Measurements from ENCODE around the gene VWA3A. TPM values are rescaled to one million over a fixed set of nuclear protein-coding genes. Genes with fewer than 3 reads are reported as not detected.
"Not testable (repeated sequence)": the region's sequence is repeated elsewhere in the genome, so short reads cannot be mapped to it uniquely, and the experiment has no call there.

Gene VWA3A
- polyA plus RNA-seq, 1 donor: 0.06 TPM

DNA sequence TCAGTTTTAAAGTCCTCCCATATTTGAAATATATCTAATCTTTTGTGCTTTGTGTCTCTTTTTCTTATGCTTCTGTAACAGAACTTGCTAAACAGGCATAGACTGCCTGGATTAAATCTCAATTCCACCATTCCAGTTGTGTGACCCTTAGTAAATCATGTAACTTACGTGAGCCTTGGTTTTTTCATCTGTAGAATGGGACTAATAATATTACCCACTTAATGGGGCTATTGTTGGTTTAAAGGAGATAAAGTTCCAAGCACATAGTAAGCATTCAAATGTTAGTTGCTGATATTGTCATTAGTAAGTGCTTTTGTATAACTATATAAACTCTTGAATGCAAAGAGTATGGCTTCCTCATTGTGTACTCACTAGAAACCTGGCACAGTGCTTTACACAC is 5.9 kb upstream of the VWA3A start:
- no peak for DNase-seq

DNA sequence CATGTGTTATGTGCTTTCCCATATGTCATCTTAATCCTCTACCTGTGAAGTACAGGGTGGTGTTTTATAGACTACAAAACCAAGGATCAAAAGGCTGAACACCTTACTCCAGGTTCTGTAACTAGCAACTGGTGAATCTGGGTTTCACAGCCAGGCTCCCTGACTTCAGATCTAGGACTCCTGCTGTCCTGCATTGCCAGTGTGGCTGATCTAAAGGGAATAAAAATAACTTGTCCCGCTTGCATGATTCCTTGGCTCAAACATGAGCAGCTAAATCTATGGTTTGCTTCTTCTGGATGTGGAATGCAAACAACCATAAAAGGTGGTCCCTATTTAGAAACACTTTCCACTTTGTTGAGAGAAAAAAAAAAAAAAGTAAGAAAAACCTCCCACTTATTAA is 3.7 kb upstream of the VWA3A start:
- no peak for DNase-seq

- no peak for DNase-seq
Observed at GRCh38 chr16:22089910-22090309, 2.4 kb upstream of the VWA3A start.

DNA sequence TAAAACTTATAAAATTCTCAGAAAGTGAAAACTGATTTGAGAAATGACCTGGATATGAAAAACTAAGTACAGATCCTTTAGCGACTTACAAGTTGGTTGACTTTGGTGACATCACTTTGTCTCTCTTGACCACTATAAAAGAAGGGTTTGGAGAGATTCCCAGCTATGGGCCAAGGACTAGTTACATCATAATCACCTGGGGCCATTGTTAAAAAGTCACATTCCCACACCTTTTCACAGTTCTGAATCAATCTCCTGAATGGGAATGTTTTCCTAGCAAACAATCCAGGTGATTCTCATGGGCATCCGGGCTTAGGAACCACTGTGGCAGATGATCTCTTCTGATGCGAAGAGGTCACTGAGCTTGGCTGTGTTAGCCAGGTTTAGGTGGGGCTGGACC is 620 bp upstream of the VWA3A start:
- no peak for DNase-seq

DNA sequence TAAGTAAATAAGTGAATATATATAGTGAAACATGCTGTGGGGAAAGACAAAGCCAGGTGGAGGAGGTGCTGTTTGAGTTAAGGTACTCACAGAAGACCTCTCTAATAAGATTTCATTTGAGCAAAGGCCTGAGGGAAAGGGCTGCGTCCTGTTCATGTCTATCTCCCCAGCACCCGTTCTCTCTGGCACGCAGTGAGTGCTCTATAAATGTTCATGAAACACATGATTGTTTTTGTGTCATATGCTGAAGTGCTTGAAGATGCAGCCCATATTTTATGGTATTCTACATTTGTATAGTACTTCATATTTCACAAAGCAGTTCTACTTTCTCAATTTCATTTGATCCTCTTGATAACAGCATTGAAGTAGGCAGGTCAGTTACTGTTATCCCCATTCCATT is 990 bp downstream of the VWA3A start:
- DNase-seq: no peak

DNA sequence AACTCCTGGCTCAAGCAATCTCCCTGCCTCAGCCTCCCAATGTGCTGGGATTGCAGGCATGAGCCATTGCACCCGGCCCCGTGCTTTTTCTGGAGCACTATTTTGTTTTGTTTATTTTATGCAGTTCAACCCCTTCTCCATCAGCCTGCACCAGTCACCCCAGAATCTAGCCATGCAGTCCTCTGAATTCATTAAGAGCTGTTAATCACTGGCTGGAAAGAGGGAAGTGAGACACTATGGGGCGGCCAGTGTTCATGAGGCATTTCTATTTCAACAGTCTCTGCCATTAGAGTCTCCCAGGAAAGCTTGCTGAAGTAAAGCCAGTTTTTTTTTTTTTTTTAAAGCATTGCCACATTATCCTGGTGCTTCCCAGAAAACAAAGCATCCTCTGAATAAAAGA is 1.7 kb downstream of the VWA3A start:
- no peak for DNase-seq

- DNase-seq: peak; percentile 21
Observed at GRCh38 chr16:22098405-22099255, 6.3 kb downstream of the VWA3A start.

DNA sequence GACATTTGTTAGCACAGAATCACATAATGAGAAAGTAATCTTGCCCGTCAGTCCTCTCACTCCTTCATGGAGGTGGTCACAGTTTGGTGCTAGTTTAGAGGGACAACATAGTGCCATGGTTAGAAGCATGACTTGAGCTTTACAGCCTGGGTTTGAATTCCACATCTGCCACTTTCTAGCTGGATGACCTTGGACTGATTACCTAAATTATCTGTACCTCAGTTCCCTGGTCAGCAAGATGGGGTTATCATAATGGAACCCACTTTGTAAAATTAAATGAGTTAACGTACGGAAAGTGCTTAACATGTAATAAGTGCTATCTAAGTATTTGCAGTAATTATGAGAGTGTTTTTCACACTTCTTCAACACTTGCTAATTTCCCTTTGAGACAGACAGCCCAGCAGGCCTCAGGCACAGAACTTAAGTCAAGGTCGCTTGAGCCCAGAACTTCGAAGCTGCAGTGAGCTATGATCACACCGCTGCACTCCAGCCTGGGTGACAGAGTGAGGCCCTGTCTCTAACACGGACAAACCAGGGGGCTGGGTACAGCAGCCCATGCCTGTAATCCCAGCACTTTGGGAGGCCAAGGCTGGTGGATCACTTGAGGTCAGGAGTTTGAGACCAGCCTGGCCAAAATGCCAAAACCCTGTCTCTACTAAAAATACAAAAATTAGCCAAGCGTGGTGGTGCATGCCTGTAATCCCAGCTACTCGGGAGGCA is 7.1 kb downstream of the VWA3A start:
- no peak for DNase-seq

GRCh38 chr16:22103441-22103840 is 11.1 kb downstream of the VWA3A start:
- no peak for DNase-seq

DNA sequence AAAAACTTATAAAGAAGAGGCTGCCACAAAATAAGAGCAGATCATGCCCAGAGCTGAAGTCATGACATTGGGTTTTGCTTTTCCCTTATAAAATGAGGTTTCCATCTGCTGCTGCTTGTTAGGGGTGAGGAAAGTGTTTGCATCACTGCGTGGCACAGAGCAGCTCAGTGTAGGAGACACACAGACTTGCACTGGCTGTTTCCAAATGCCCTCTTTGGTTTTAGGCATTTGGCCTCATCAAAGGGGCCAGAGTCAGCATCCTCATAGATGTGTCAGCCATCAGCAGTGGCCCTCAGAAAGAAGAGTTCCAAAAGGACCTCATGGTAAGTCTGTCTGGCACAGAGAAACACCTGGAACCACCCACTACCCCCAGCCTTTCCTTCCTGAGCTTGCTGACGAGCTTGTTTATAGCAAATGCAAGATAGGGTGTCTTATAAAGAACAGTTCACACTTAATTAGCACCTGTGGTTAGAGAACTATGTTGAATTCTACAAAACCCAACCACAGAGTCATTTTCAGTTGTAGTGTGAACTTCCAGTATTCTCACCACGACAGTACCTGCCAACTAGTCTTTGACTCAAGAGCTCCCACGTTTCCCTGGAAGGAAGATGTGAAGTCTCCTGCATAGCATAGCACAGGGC is 17.0 kb downstream of the VWA3A start:
- DNase-seq: no peak

GRCh38 chr16:22111629-22112028 is 19.3 kb downstream of the VWA3A start:
- not testable (repeated sequence) for DNase-seq

- DNase-seq: no peak
Observed at GRCh38 chr16:22116095-22116700, 23.9 kb downstream of the VWA3A start.

DNA sequence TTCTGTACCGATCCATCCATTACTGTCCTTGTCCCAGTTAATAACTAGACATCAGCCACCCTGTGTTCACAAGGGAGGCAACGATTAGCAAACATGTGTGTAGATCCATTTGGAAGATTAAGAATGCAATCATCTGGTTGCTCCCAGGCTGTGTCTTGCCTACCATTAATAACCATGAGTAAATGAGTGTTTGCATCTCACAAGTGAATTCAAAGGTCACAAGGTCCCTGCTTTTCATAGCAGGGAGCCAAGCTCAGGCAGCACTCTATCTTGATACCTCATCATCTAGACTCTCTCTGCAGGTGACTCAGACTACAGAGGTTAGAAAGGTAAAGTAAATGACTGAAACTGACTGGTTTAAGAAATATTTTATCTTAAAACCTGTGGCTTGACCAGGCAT is 25.3 kb downstream of the VWA3A start:
- no peak for DNase-seq

- DNase-seq: no peak
Observed at GRCh38 chr16:22120440-22120839, 28.1 kb downstream of the VWA3A start.

DNA sequence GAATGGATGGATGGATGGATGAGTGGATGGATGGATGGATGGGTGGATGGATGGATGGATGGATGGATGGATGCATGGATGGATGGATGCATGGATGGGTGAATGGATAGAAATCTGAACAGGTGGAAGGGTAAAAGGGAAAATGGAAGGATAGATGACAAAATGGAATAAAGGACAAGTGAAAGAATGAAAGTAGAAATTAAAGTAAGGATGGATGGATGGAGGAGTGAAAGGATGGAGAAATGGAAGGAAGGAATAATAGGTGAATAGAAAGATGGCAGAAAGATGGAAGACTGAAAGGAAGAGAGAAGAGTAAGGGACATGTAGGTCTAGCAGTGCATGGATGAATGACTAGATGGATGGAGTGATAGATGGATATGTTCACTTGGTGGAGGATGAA is 29.9 kb downstream of the VWA3A start:
- no peak for DNase-seq

- DNase-seq: no peak
Observed at GRCh38 chr16:22123146-22123545, 30.8 kb downstream of the VWA3A start.

DNA sequence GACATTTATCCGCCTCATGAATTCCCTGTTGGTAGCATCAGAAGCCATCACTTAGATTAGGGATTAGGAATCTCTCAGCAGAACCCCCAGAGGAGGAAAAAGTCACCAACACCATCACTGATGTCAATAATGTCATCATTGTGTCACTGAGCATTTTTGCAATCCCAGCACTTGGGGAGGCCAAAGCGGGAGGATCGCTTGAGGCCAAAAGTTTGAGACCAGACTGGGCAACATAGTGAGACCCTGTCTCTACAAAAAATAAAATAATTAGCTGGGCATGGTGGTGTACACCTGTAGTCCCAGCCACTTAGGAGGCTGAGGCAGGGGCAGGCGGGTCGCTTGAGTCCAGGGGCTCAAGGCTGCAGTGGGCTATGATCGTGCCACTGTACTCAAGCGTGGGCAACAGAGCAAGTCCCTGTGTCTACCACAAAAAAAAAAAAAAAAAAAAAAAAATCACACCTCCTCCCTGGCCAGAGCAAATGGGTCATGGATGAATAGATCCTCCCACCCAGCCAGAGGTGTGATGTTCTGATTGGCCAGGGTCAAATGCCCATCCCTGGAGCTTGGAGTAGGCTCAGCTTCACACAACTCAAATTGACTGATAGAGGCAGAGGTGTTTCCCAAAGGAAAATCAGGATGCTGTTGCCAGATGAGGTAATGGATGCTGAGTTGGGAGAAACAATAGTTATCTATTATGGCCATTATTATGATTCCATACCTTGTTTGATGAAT is 31.6 kb downstream of the VWA3A start:
- DNase-seq: no peak

- DNase-seq: no peak
Observed at GRCh38 chr16:22124583-22125284, 32.4 kb downstream of the VWA3A start.

GRCh38 chr16:22126037-22126558 is 33.8 kb downstream of the VWA3A start:
- no peak for DNase-seq

DNA sequence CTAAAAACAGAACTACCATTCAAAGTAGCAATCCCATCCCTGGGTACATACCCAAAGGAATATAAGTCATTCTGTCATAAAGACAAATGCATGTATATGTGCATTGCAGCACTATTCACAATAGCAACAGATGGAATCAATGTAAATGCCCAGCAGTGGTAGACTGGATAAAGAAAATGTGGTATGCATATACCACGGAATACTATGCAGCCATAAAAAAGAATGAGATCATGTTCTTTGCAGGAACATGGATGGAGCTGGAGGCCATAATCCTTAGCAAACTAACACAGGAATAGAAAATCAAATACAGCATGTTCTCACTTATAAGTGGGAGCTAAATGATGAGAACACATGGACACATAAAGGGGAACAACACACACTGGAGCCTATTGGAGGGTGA is 36.2 kb downstream of the VWA3A start:
- not testable (repeated sequence) for DNase-seq

DNA sequence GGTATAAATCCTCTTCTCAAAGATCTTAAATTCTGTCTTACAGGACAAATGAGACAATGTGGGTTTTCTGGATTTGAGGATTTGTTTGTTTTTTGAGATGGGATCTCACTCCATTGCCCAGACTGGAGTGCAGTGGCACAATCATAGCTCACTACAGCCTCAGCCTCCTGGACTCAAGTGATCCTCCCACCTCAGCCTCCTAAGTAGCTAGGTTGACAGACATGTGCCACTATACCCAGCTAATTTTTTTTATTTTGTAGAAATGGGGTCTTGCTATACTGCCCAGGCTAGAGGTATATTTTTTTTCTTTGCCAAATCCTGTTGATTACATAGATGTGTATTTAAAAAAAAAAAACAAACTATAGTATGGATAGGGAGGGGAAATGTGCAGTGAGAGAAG is 38.2 kb downstream of the VWA3A start:
- no peak for DNase-seq

DNA sequence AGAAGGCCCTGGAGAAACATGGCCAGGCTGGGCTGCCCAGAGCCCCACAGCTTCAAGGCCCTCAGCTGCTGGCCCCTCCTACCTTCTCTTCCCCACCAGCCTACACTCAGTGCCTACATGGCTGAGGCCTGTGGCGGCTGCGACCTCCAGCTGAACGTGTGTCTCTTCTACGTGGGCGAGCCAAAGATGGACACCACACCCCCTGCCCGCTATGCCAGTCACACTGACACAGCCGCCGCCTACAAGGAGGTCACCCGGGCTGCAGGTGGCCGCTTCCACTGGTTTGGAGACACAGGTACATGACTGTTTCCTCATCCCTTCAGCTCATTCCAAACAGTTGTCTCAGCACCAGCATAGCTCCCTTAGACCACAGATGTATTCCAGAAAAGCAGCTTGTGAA is 40.5 kb downstream of the VWA3A start:
- no peak for DNase-seq

All from hindlimb muscle (tissue), 1 donor.